ENCODE results near the gene COMMD1.
"Not testable (repeated sequence)": the region's sequence is repeated elsewhere in the genome, so short reads cannot be mapped to it uniquely, and the experiment has no call there.

COMMD1 gene

GRCh38 chr2:61898810-61899209, 6.7 kb upstream of the COMMD1 start:
- CTCF ChIA-PET: interaction anchor here (0.6 to 0.7 kb wide), 3 partner anchors 48 to 887 kb away, joined by 3 to 4 read pairs (median 4); no protein-coding TSS in a partner anchor
- TF ChIP-seq CTCF (conservative IDR thresholded peaks at IDR 0.05; ENCODE audit: low read depth): peak; percentile 64
- H3K27ac ChIP-seq: no peak overlapping the region
- no peak for DNase-seq (ENCODE audit: low spot score)
- POLR2A ChIA-PET (ENCODE audit: low non-redundant PET): no interaction called here

GRCh38 chr2:61900281-61900680, 5.2 kb upstream of the COMMD1 start:
- CTCF ChIA-PET: no interaction called here

GRCh38 chr2:61906186-61906470, 654 bp downstream of the COMMD1 start:
- CTCF ChIA-PET: interaction anchor here (0.5 kb wide), 2 partner anchors 13 to 47 kb away, joined by 3 to 4 read pairs; no protein-coding TSS in a partner anchor

More at GRCh38 chr2:61900281-61900680, 5.2 kb upstream of the COMMD1 start:
- POLR2A ChIA-PET (ENCODE audit: low non-redundant PET): no interaction called here
- H3K27ac ChIP-seq: no peak overlapping the region
- no peak for DNase-seq (ENCODE audit: low spot score)
- TF ChIP-seq CTCF (conservative IDR thresholded peaks at IDR 0.05; ENCODE audit: low read depth): no peak

GRCh38 chr2:61909116-61909515, 3.6 kb downstream of the COMMD1 start:
- CTCF ChIA-PET: no interaction called here
- POLR2A ChIA-PET (ENCODE audit: low non-redundant PET): no interaction called here

More at GRCh38 chr2:61906186-61906470, 654 bp downstream of the COMMD1 start:
- POLR2A ChIA-PET (ENCODE audit: low non-redundant PET): no interaction called here
- peak overlapping the region; percentile 64 for H3K27ac ChIP-seq
- no peak for TF ChIP-seq CTCF (conservative IDR thresholded peaks at IDR 0.05; ENCODE audit: low read depth)
- DNase-seq (ENCODE audit: low spot score): no peak

GRCh38 chr2:61910603-61911002, 5.1 kb downstream of the COMMD1 start:
- CTCF ChIA-PET: interaction anchor here (0.7 kb wide), 1 partner anchor 193 kb away, joined by 3 read pairs; no protein-coding TSS in a partner anchor
- TF ChIP-seq CTCF (conservative IDR thresholded peaks at IDR 0.05; ENCODE audit: low read depth): no peak; the same call in 1 of the 2 replicates

More at GRCh38 chr2:61909116-61909515, 3.6 kb downstream of the COMMD1 start:
- no peak overlapping the region; the same call in 1 of the 2 replicates for H3K27ac ChIP-seq
- no peak for TF ChIP-seq CTCF (conservative IDR thresholded peaks at IDR 0.05; ENCODE audit: low read depth)
- DNase-seq (ENCODE audit: low spot score): no peak

GRCh38 chr2:61911510-61911909, 6.0 kb downstream of the COMMD1 start:
- DNase-seq (ENCODE audit: low spot score): no peak
- CTCF ChIA-PET: no interaction called here

More at GRCh38 chr2:61910603-61911002, 5.1 kb downstream of the COMMD1 start:
- POLR2A ChIA-PET (ENCODE audit: low non-redundant PET): no interaction called here
- DNase-seq (ENCODE audit: low spot score): no peak
- H3K27ac ChIP-seq: no peak overlapping the region

DNA sequence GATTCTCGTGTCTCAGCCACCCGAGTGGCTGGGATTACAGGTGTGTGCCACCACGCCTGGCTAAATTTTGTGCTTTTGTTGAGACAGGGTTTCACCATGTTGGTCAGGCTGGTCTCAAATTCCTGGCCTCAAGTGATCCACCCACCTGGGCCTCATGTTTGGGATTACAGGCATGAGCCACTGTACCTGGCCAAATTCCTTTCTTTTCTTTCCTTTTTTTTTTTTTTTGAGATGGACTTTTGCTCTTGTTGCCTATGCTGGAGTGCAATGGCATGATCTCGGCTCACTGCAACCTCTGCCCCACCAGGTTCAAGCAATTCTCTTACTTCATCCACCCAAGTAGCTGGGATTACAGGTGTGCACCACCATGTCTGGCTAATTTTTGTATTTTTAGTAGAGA, 9.3 kb downstream of the COMMD1 start:
- DNase-seq (ENCODE audit: low spot score); H3K27ac ChIP-seq; CTCF ChIA-PET; POLR2A ChIA-PET (ENCODE audit: low non-redundant PET): not testable (repeated sequence)

More at GRCh38 chr2:61911510-61911909, 6.0 kb downstream of the COMMD1 start:
- POLR2A ChIA-PET (ENCODE audit: low non-redundant PET): no interaction called here
- H3K27ac ChIP-seq: no peak overlapping the region
- 0 out of 2 replicates have a peak, but pooled peaks have one; percentile 11 for TF ChIP-seq CTCF (conservative IDR thresholded peaks at IDR 0.05; ENCODE audit: low read depth)
